Ascending aorta (tissue), 2 donors: ENCODE data around the gene ARHGEF7. TPM values are rescaled to one million over a fixed set of nuclear protein-coding genes. Genes with fewer than 3 reads are reported as not detected.

ENCODE experiments used
- DNase-seq, 2 donors: peaks; one replicate each; pipeline ENCODE4 v3.0.0-alpha.2; 2019; ENCODE audit warnings: low spot score in 2 of 2
- H3K27ac ChIP-seq, 2 donors: fragments of 200-600 bp; sonication (generic); one replicate each; pipeline ENCODE4 v1.5.1; 2016 to 2017; ENCODE audit warnings: mild to moderate bottlenecking in 1 of 2
- H3K27me3 ChIP-seq: fragments of 200-600 bp; sonication (generic); one replicate; pipeline ENCODE4 v1.5.1; 2017
- H3K36me3 ChIP-seq, 2 donors: fragments of 200-600 bp; sonication (generic); one replicate each; pipeline ENCODE4 v1.5.1; 2016
- H3K4me1 ChIP-seq, 2 donors: fragments of 200-600 bp; sonication (generic); one replicate each; pipeline ENCODE4 v1.5.1; 2016 to 2017; ENCODE audit warnings: mild to moderate bottlenecking in 1 of 2
- H3K4me3 ChIP-seq, 2 donors: fragments of 200-600 bp; sonication (generic); one replicate each; pipeline ENCODE4 v1.5.1; 2016 to 2017; ENCODE audit warnings: mild to moderate bottlenecking in 1 of 2
- H3K9me3 ChIP-seq, 2 donors: fragments of 200-600 bp; sonication (generic); one replicate each; pipeline ENCODE4 v1.5.1; 2016
- CTCF ChIP-seq, 3 experiments: fragments of 200-600 bp in 2 of 3; fragments of 450-650 bp in 1 of 3; sonication (generic) in 2 of 3; IDR thresholded peaks; one replicate each; pipeline ENCODE4 v1.5.1; 2016 to 2019; ENCODE audit warnings: antibody characterized with exemption in 3 of 3, mild to moderate bottlenecking in 1 of 3, moderate library complexity in 1 of 3
- intact Hi-C: fragments of 100-400 bp; cut with DNase I; formaldehyde crosslinking; loops from one replicate; pipeline ENCODE4 v1.15.1; 2023
- total RNA-seq: library from RNA; depleted of rRNA; stranded (reverse); fragments of >200 nt; gene quantifications from one replicate; pipeline ENCODE4 v1.1.0, GENCODE V29; 2016

Gene ARHGEF7
- total RNA-seq, 1 donor from 2014 or later = 32.2 TPM

- no peak for DNase-seq
- TF ChIP-seq CTCF (IDR thresholded peaks at IDR 0.05) = no peak
- no peaks in the 10 kb centered on the region for H3K9me3 ChIP-seq
- intact Hi-C loops = no loop called here
- H3K4me1 ChIP-seq = no peaks in the 10 kb centered on the region
- no peaks in the 10 kb centered on the region for H3K36me3 ChIP-seq
- H3K27me3 ChIP-seq = no peaks in the 10 kb centered on the region
- H3K27ac ChIP-seq = no peak overlapping the region
- H3K4me3 ChIP-seq = no peak overlapping the region
Measured at GRCh38 chr13:111129465-111130115, 14.5 kb downstream of the ARHGEF7 start.

GRCh38 chr13:111130116-111130508 is 15.0 kb downstream of the ARHGEF7 start:
- Histone ChIP-seq H3K36me3 (no peaks in the 10 kb centered on the region), H3K27me3 (no peaks in the 10 kb centered on the region), H3K4me3 (no peak overlapping the region), H3K9me3 (no peaks in the 10 kb centered on the region), H3K4me1 (no peaks in the 10 kb centered on the region), H3K27ac (no peak overlapping the region)
- TF ChIP-seq CTCF (IDR thresholded peaks at IDR 0.05) = no peak
- DNase-seq = no peak
- intact Hi-C loops = no loop called here

GRCh38 chr13:111131048-111131447 is 15.9 kb downstream of the ARHGEF7 start:
- H3K27me3 ChIP-seq = no peaks in the 10 kb centered on the region
- H3K4me3 ChIP-seq = no peak overlapping the region
- no peak for DNase-seq
- H3K4me1 ChIP-seq = no peaks in the 10 kb centered on the region
- intact Hi-C loops = no loop called here
- H3K9me3 ChIP-seq = no peaks in the 10 kb centered on the region
- H3K27ac ChIP-seq = no peak overlapping the region
- H3K36me3 ChIP-seq = no peaks in the 10 kb centered on the region
- no peak for TF ChIP-seq CTCF (IDR thresholded peaks at IDR 0.05)

GRCh38 chr13:111131611-111132010 is 16.5 kb downstream of the ARHGEF7 start:
- Histone ChIP-seq H3K9me3 (no peaks in the 10 kb centered on the region), H3K27ac (no peak overlapping the region), H3K4me1 (no peaks in the 10 kb centered on the region), H3K4me3 (no peak overlapping the region), H3K36me3 (no peaks in the 10 kb centered on the region), H3K27me3 (no peaks in the 10 kb centered on the region)
- DNase-seq = no peak
- intact Hi-C loops = no loop called here
- no peak for TF ChIP-seq CTCF (IDR thresholded peaks at IDR 0.05)

- Histone ChIP-seq H3K36me3 (no peaks in the 10 kb centered on the region), H3K27ac (no peak overlapping the region), H3K27me3 (no peaks in the 10 kb centered on the region), H3K4me3 (no peak overlapping the region), H3K4me1 (no peaks in the 10 kb centered on the region), H3K9me3 (no peaks in the 10 kb centered on the region)
- DNase-seq = no peak
- intact Hi-C loops = no loop called here
- no peak for TF ChIP-seq CTCF (IDR thresholded peaks at IDR 0.05)
Measured at GRCh38 chr13:111132948-111133347, 17.8 kb downstream of the ARHGEF7 start.

GRCh38 chr13:111139452-111139851 is 24.3 kb downstream of the ARHGEF7 start:
- TF ChIP-seq CTCF (IDR thresholded peaks at IDR 0.05) = no peak
- Histone ChIP-seq H3K27me3 (no peaks in the 10 kb centered on the region), H3K36me3 (no peaks in the 10 kb centered on the region), H3K27ac (no peak overlapping the region), H3K4me1 (peaks cover 0 to 10% of the 10 kb centered on the region in 2 donors), H3K9me3 (no peaks in the 10 kb centered on the region), H3K4me3 (no peak overlapping the region)
- DNase-seq = no peak
- intact Hi-C loops = no loop called here
